GM12864 (cell line): ENCODE data around the gene HEXD.

Experiments
- DNase-seq: peaks from one replicate; pipeline ENCODE4 v3.0.0-alpha.2; 2011; ENCODE audit warnings: low read depth
- H3K4me3 ChIP-seq: 2 replicates; pipeline ENCODE4 v1.5.1; 2011; ENCODE audit warnings: mild to moderate bottlenecking, low read depth, low read length, control low read depth
- CTCF ChIP-seq: IDR thresholded peaks from 2 replicates; pipeline ENCODE4 v1.5.1; 2011; ENCODE audit warnings: low read depth, mild to moderate bottlenecking, moderate library complexity, low read length, control low read depth, inconsistent platforms; ENCODE audit errors: missing control alignments

HEXD gene

GRCh38 chr17:82487910-82488309 is 69.8 kb downstream of the HEXD start:
- H3K4me3 ChIP-seq = no peak overlapping the region
- no peak for TF ChIP-seq CTCF
- DNase-seq = no peak

DNA sequence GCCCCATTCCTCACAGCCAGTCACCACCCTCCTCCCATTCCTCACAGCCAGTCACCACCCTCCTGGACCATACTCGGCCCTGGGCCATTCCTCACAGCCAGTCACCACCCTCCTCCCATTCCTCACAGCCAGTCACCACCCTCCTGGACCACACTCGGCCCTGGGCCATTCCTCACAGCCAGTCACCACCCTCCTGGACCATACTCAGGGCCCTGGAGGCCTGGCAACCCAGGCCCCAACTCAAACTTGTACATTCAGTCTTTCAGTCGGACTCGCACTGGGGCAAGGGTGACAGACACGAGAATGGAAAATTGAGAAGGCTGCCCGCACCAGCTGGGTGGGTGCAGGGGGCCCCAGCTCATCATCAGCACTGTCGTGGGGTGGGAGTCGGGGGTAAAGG is 71.0 kb downstream of the HEXD start:
- no peak overlapping the region for H3K4me3 ChIP-seq
- no peak for DNase-seq
- TF ChIP-seq CTCF = no peak

DNA sequence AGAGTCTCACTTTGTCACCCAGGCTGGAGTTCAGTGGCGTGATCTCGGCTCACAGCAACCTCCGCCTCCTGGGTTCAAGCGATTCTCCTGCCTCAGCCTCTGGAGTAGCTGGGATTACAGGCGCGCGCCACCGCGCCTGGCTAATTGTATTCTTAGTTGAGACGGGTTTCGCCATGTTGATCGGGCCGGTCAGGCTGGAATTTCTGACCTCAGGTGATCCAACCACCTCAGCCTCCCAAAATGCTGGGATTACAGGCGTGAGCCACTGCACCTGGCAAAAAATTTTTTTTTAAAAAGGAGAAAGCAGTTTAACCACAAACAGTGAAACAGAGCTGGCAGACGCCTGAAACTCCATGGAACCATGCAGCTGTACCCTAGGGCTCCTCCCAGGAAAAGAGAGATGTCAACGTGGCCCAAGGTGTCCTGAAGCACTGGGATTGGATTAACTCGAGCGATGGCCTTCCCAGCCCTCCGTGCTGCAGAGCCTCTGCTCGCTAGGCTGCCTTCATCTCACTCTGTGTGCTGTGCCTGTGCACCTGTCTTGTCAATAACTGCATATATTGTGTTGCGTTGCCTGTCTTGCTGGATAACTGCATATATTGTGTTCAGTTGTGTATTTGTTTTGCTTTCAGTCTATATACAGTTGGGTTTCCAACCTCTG is 71.8 kb downstream of the HEXD start:
- DNase-seq = no peak
- no peak for TF ChIP-seq CTCF
- H3K4me3 ChIP-seq = no peak overlapping the region

GRCh38 chr17:82490512-82491195 is 72.5 kb downstream of the HEXD start:
- H3K4me3 ChIP-seq = no peak overlapping the region
- TF ChIP-seq CTCF = no peak
- DNase-seq = no peak

DNA sequence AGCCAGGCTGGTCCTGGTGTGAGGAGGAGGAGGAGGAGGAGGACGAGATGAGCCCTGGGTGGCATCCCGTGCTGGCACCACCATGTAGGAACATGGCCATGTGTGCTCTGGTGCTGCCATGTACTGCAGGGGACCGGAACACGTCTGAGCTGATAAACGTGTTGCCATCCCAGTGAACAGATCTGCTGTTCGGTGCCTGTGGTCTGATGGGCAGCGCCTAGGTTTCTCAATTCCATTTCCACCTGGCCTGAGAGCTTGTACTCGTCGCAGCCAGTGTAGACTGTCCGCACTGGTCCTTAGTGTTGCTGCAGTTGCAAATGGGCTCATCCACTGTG is 73.0 kb downstream of the HEXD start:
- no peak for TF ChIP-seq CTCF
- no peak overlapping the region for H3K4me3 ChIP-seq
- DNase-seq = no peak

DNA sequence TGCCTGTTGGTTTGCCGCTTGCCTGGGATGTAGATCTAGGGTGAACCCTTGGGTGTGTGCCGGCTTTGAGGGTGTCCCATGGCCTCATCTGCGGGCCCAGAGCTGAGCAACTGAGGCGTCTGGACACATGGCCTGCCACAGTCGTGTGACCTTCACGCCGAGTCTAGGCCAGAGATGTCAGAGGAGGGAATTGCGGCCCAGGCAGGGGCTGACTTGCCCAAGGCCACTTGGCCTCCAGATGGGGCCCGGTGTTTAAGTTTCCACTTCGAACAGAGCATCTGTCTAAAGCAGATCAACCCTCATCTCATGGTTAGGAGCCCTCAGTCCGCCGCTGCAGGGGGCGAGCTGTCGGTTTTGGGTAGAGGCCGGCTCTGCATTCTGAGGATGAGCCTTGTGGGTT is 73.4 kb downstream of the HEXD start:
- no peak for TF ChIP-seq CTCF
- DNase-seq = no peak
- no peak overlapping the region for H3K4me3 ChIP-seq
